HCT116 (cell line): ENCODE measurements around the gene TIMM17B. TPM values are rescaled to one million over a fixed set of nuclear protein-coding genes. Genes with fewer than 3 reads are reported as not detected.

ENCODE experiments used
- ATAC-seq: fragments of 200-7000 bp; cut with Tn5 transposase; 2 replicates; pipeline ENCODE4 v1.9.1; 2020; ENCODE audit warnings: mild to moderate bottlenecking, moderate library complexity
- BruUV-seq: library from RNA; stranded (reverse); fragments of 400-500 nt; replicated peaks from 2 replicates; lab custom pipeline; 2021; lab: Mats Ljungman, UMichigan
- CTCF ChIA-PET: fragments of 300-600 bp; sonication (Branson Sonifier 250); formaldehyde crosslinking; loops from one replicate; lab custom pipeline; 2021; ENCODE audit warnings: antibody characterized with exemption; lab: Charles Lee
- POLR2A ChIA-PET: fragments of 300-600, 350-600 bp; sonication (Branson Sonifier 250); formaldehyde crosslinking; loops from one replicate; lab custom pipeline; 2021; ENCODE audit warnings: antibody characterized with exemption; lab: Charles Lee
- RAD21 ChIA-PET, 2 experiments: fragments of 300-600 bp; sonication (Branson Sonifier 250); formaldehyde crosslinking; loops; one replicate each; lab custom pipeline; 2023; ENCODE audit warnings: low total read pairs in 2 of 2; ENCODE audit not compliant: uncharacterized antibody in 2 of 2, unreplicated experiment in 2 of 2, low non-redundant PET in 1 of 2; lab: Charles Lee
- DNase-seq: peaks from one replicate; pipeline ENCODE4 v3.0.0-alpha.2; 2010; ENCODE audit warnings: low read depth, low spot score
- H2AFZ ChIP-seq: fragments of 200-600 bp; shearing (Covaris generic), sonication (generic); 2 replicates; pipeline ENCODE4 v1.6.1; 2017; ENCODE audit warnings: low read depth, mixed run types, mixed read lengths, antibody characterized with exemption, low read length; ENCODE audit not compliant: poor library complexity, severe bottlenecking
- H3K27ac ChIP-seq: 2 replicates; pipeline ENCODE4 v1.5.1; 2012; ENCODE audit warnings: low read depth, low read length
- H3K27me3 ChIP-seq: fragments of 200-600 bp; sonication (generic); 2 replicates; pipeline ENCODE4 v1.6.1; 2016; ENCODE audit warnings: mixed run types, low read length, mixed read lengths; ENCODE audit not compliant: insufficient read depth
- H3K36me3 ChIP-seq, 2 experiments: fragments of 200-500 bp in 1 of 2; fragments of 200-600 bp in 1 of 2; sonication (Bioruptor generic) in 1 of 2; sonication (generic) in 1 of 2; 2 replicates each; pipeline versions ENCODE4 v1.5.1 to v1.6.1; 2014 to 2016; ENCODE audit warnings: low read length in 2 of 2, inconsistent platforms in 1 of 2, mixed read lengths in 1 of 2, mixed run types in 1 of 2; ENCODE audit not compliant: insufficient read depth in 2 of 2, control insufficient read depth in 1 of 2
- H3K4me1 ChIP-seq, 2 experiments: fragments of 200-600 bp in 1 of 2; sonication (generic) in 1 of 2; 2 replicates each; pipeline versions ENCODE4 v1.5.1 to v1.6.1; 2012 to 2017; ENCODE audit warnings: low read length in 2 of 2, inconsistent platforms in 1 of 2, mild to moderate bottlenecking in 1 of 2, mixed read lengths in 1 of 2, mixed run types in 1 of 2, moderate library complexity in 1 of 2; ENCODE audit not compliant: insufficient read depth in 2 of 2, control insufficient read depth in 1 of 2
- H3K4me2 ChIP-seq: fragments of 200-600 bp; sonication (generic); 2 replicates; pipeline ENCODE4 v1.6.1; 2017; ENCODE audit warnings: mixed run types, low read length, mixed read lengths
- H3K4me3 ChIP-seq, 2 experiments: fragments of 200-600 bp in 1 of 2; sonication (generic) in 1 of 2; replicated peaks in 1 of 2; 2 replicates each; pipeline ENCODE4 v1.5.1; 2011 to 2016; ENCODE audit warnings: low read length in 2 of 2, control low read depth in 1 of 2, low read depth in 1 of 2, mild to moderate bottlenecking in 1 of 2, mixed read lengths in 1 of 2, mixed run types in 1 of 2
- H3K79me2 ChIP-seq: fragments of 200-600 bp; sonication (generic); 2 replicates; pipeline ENCODE4 v1.6.1; 2017; ENCODE audit warnings: mild to moderate bottlenecking, mixed run types, low read length, moderate library complexity, mixed read lengths; ENCODE audit not compliant: insufficient read depth
- H3K9ac ChIP-seq: fragments of 200-600 bp; sonication (generic); 2 replicates; pipeline ENCODE4 v1.6.1; 2016; ENCODE audit warnings: low read length, mixed read lengths
- H3K9me2 ChIP-seq: fragments of 200-600 bp; sonication (generic), shearing (Covaris generic); 2 replicates; pipeline ENCODE4 v1.6.1; 2017; ENCODE audit warnings: mixed run types, mild to moderate bottlenecking, moderate library complexity; ENCODE audit not compliant: insufficient read depth
- H3K9me3 ChIP-seq, 2 experiments: fragments of 200-500 bp in 1 of 2; fragments of 200-600 bp in 1 of 2; sonication (Bioruptor generic) in 1 of 2; sonication (generic) in 1 of 2; 2 replicates each; pipeline ENCODE4 v1.6.1; 2014 to 2017; ENCODE audit warnings: low read length in 2 of 2, mixed read lengths in 2 of 2, inconsistent platforms in 1 of 2, low read depth in 1 of 2, mild to moderate bottlenecking in 1 of 2, mixed run types in 1 of 2, moderate library complexity in 1 of 2; ENCODE audit not compliant: control insufficient read depth in 1 of 2, insufficient read depth in 1 of 2
- H4K20me1 ChIP-seq: fragments of 200-600 bp; sonication (generic), shearing (Covaris generic); 2 replicates; pipeline ENCODE4 v1.6.1; 2017; ENCODE audit warnings: mixed run types, mild to moderate bottlenecking, moderate library complexity; ENCODE audit not compliant: insufficient read depth
- CEBPB ChIP-seq: IDR thresholded peaks from 2 replicates; pipeline ENCODE4 v1.6.1; 2012; ENCODE audit warnings: low read depth
- CTCF ChIP-seq, 3 experiments: fragments of 200-600 bp in 1 of 3; sonication (generic) in 1 of 3; IDR thresholded peaks in 2 of 3; conservative IDR thresholded peaks in 1 of 3; 2 replicates each; pipeline ENCODE4 v1.5.1; 2012 to 2017; ENCODE audit warnings: low read depth in 2 of 3, low read length in 2 of 3, antibody characterized with exemption in 1 of 3, borderline replicate concordance in 1 of 3, control low read depth in 1 of 3, mild to moderate bottlenecking in 1 of 3, mixed read lengths in 1 of 3, mixed run types in 1 of 3, moderate library complexity in 1 of 3; ENCODE audit not compliant: insufficient read depth in 1 of 3
- EZH2 ChIP-seq: fragments of 200-600 bp; sonication (generic); IDR thresholded peaks from 2 replicates; pipeline ENCODE4 v1.6.1; 2017; ENCODE audit warnings: antibody characterized with exemption, mixed run types
- EZH2phosphoT487 ChIP-seq: fragments of 200-600 bp; IDR thresholded peaks from 2 replicates; pipeline ENCODE4 v1.6.1; 2018; ENCODE audit warnings: antibody characterized with exemption, borderline replicate concordance
- FOSL1 ChIP-seq: IDR thresholded peaks from 2 replicates; pipeline ENCODE4 v1.6.1; 2012; ENCODE audit warnings: low read depth
- JUND ChIP-seq: IDR thresholded peaks from 2 replicates; pipeline ENCODE4 v1.6.1; 2012
- POLR2AphosphoS5 ChIP-seq: IDR thresholded peaks from 2 replicates; pipeline ENCODE4 v1.6.1; 2011; ENCODE audit warnings: mild to moderate bottlenecking, low read depth, low read length, moderate library complexity
- RAD21 ChIP-seq: IDR thresholded peaks from 2 replicates; pipeline ENCODE4 v1.6.1; 2012; ENCODE audit warnings: low read depth, mild to moderate bottlenecking
- SIN3A ChIP-seq: IDR thresholded peaks from 2 replicates; pipeline ENCODE4 v1.6.1; 2012; ENCODE audit warnings: low read depth
- SP1 ChIP-seq: IDR thresholded peaks from 2 replicates; pipeline ENCODE4 v1.6.1; 2012; ENCODE audit warnings: low read depth
- SRF ChIP-seq: IDR thresholded peaks from 2 replicates; pipeline ENCODE4 v1.6.1; 2012; ENCODE audit warnings: low read depth
- ZFX ChIP-seq: fragments of 450-650 bp; IDR thresholded peaks from 2 replicates; pipeline ENCODE4 v1.6.1; 2017
- ZNF274 ChIP-seq: fragments of 200-500 bp; sonication (Bioruptor generic); IDR thresholded peaks from 2 replicates; pipeline ENCODE4 v1.6.1; 2014; ENCODE audit warnings: mild to moderate bottlenecking, low read depth, low read length, inconsistent platforms
- intact Hi-C: fragments of 100-400 bp; cut with micrococcal nuclease; formaldehyde crosslinking; loops from 2 replicates; pipeline ENCODE4 v1.10.0; 2022
- total RNA-seq: library from RNA; stranded (reverse); gene quantifications from one replicate; pipeline ENCODE4 v1.2.1, GENCODE V29; 2021; ENCODE audit not compliant: unreplicated experiment
- TF ChIP-seq, protein P1 (sequence below): IDR thresholded peaks from 2 replicates; pipeline ENCODE4 v1.6.1; 2011; ENCODE audit warnings: mild to moderate bottlenecking, low read length, moderate library complexity; ENCODE audit not compliant: insufficient replicate concordance; ENCODE audit errors: extremely low read depth

The TIMM17B gene
- total RNA-seq, 1 experiment from 2014 or later = 41.7 TPM

- RAD21 ChIA-PET = no interaction called here
- Histone ChIP-seq H3K79me2 (peaks cover 9% of the 10 kb centered on the region; the same call in 1 of the 2 replicates), H3K9me3 (no peaks in the 10 kb centered on the region), H3K9ac (no peak overlapping the region), H3K36me3 (peaks cover 0 to 7% of the 10 kb centered on the region in 2 experiments; a peak in 2 of 4 replicates), H3K27me3 (no peaks in the 10 kb centered on the region), H3K4me2 (no peak overlapping the region), H3K4me3 (no peak overlapping the region), H3K9me2 (no peaks in the 10 kb centered on the region), H4K20me1 (no peaks in the 10 kb centered on the region), H3K4me1 (no peaks in the 10 kb centered on the region), H3K27ac (no peak overlapping the region), H2AFZ (no peak overlapping the region)
- intact Hi-C loops = no loop called here
- POLR2A ChIA-PET = no interaction called here
- CTCF ChIA-PET = interaction anchor here (0.6 kb wide), 1 partner anchor 10 kb away, joined by 3 read pairs; no protein-coding TSS in a partner anchor
- BruUV-seq = no TSS peak
- DNase-seq (no peak), ATAC-seq (no peak)
- TF ChIP-seq SIN3A (no peak), ZNF274 (no peak), CTCF (IDR thresholded peaks at IDR 0.05 in 2 of 3, conservative IDR thresholded peaks at IDR 0.05 in 1 of 3; ENCODE audit: borderline replicate concordance in 1 of 3, insufficient read depth in 1 of 3, low read depth in 2 of 3, low read length in 2 of 3) (no peak), CEBPB (no peak), SP1 (no peak), EZH2 (no peak), SRF (no peak), FOSL1 (no peak), POLR2AphosphoS5 (no peak), JUND (no peak), ZFX (no peak), RAD21 (no peak), EZH2phosphoT487 (no peak)
- TF ChIP-seq, protein P1, sequence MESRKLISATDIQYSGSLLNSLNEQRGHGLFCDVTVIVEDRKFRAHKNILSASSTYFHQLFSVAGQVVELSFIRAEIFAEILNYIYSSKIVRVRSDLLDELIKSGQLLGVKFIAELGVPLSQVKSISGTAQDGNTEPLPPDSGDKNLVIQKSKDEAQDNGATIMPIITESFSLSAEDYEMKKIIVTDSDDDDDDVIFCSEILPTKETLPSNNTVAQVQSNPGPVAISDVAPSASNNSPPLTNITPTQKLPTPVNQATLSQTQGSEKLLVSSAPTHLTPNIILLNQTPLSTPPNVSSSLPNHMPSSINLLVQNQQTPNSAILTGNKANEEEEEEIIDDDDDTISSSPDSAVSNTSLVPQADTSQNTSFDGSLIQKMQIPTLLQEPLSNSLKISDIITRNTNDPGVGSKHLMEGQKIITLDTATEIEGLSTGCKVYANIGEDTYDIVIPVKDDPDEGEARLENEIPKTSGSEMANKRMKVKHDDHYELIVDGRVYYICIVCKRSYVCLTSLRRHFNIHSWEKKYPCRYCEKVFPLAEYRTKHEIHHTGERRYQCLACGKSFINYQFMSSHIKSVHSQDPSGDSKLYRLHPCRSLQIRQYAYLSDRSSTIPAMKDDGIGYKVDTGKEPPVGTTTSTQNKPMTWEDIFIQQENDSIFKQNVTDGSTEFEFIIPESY = no peak
These were observed 29.6 kb upstream of the TIMM17B start for GRCh38 chrX:48927123-48927522.
